ENCODE results near the gene TYROBP.

DNA sequence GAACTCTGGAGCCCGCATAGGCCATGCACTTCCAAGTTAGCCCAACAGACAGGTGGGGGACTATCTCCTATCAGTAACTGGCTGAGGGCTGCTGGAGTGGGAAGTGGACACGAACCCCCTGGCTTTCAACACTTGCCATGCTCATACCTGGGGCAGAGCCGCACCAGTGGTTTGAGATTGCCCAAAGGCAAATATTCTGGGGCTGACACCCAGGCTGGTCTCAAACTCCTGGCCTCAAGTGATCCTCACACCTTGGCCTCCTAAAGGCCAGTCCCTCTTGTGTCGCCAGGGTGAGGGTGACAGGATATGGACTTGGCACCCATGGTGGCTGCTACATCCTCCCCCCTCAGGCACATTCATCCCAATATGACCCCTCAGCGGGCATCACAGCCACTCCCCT lies 20.9 kb downstream of the TYROBP start:
- no peak for TF ChIP-seq YY1 (IDR thresholded peaks at IDR 0.05; ENCODE audit: insufficient read depth, insufficient read length)
- TF ChIP-seq ZNF274 (IDR thresholded peaks at IDR 0.05; ENCODE audit: low read depth, low read length): no peak
